ENCODE measurements around the gene SFTA2.
"Not testable (repeated sequence)": the region's sequence is repeated elsewhere in the genome, so short reads cannot be mapped to it uniquely, and the experiment has no call there.

SFTA2 gene

GRCh38 chr6:30914076-30914853 is 17.7 kb downstream of the SFTA2 start, which contains the start of gene VARS2:
VARS2 (plus strand) TSS chr6:30914238; CDS start chr6:30914837, 599 bp downstream.
- in situ Hi-C loops (cut with HindIII; ENCODE audit: low sequenced_read_pairs) = no loop called here

- in situ Hi-C loops (cut with HindIII; ENCODE audit: low sequenced_read_pairs) = no loop called here
These were observed 18.3 kb downstream of the SFTA2 start for GRCh38 chr6:30913721-30914075.

GRCh38 chr6:30912746-30913520 is 19.0 kb downstream of the SFTA2 start:
- in situ Hi-C loops (cut with HindIII; ENCODE audit: low sequenced_read_pairs) = no loop called here

- in situ Hi-C loops (cut with HindIII; ENCODE audit: low sequenced_read_pairs) = not testable (repeated sequence)
These were observed 21.5 kb downstream of the SFTA2 start for GRCh38 chr6:30910473-30910872.

- in situ Hi-C loops (cut with HindIII; ENCODE audit: low sequenced_read_pairs) = no loop called here
These were observed 23.3 kb downstream of the SFTA2 start for GRCh38 chr6:30908700-30909099.

- in situ Hi-C loops (cut with HindIII; ENCODE audit: low sequenced_read_pairs) = no loop called here
These were observed 24.0 kb downstream of the SFTA2 start, which contains the start of gene GTF2H4 for GRCh38 chr6:30907758-30908591. GTF2H4 (plus strand) TSS chr6:30908207.

GRCh38 chr6:30907290-30907757 is 24.6 kb downstream of the SFTA2 start:
- in situ Hi-C loops (cut with HindIII; ENCODE audit: low sequenced_read_pairs) = not testable (repeated sequence)

- in situ Hi-C loops (cut with HindIII; ENCODE audit: low sequenced_read_pairs) = no loop called here
These were observed 28.7 kb downstream of the SFTA2 start for GRCh38 chr6:30903236-30903635.

GRCh38 chr6:30902709-30903108 is 29.3 kb downstream of the SFTA2 start:
- in situ Hi-C loops (cut with HindIII; ENCODE audit: low sequenced_read_pairs) = no loop called here

GRCh38 chr6:30902196-30902595 is 29.8 kb downstream of the SFTA2 start:
- in situ Hi-C loops (cut with HindIII; ENCODE audit: low sequenced_read_pairs) = not testable (repeated sequence)

GRCh38 chr6:30901436-30901835 is 30.5 kb downstream of the SFTA2 start:
- in situ Hi-C loops (cut with HindIII; ENCODE audit: low sequenced_read_pairs) = no loop called here

GRCh38 chr6:30900863-30901417 is 31.0 kb downstream of the SFTA2 start:
- in situ Hi-C loops (cut with HindIII; ENCODE audit: low sequenced_read_pairs) = no loop called here

- in situ Hi-C loops (cut with HindIII; ENCODE audit: low sequenced_read_pairs) = loop anchor here (25.0 kb wide), 1 partner anchor 162 kb away; the partner anchor contains the start of genes FLOT1 and IER3
These were observed 33.1 kb downstream of the SFTA2 start for GRCh38 chr6:30898750-30899360.

- in situ Hi-C loops (cut with HindIII; ENCODE audit: low sequenced_read_pairs) = loop anchor here (25.0 kb wide), 1 partner anchor 161 kb away; the partner anchor contains the start of genes FLOT1 and IER3
These were observed 34.1 kb downstream of the SFTA2 start for GRCh38 chr6:30897882-30898281.

GRCh38 chr6:30896541-30896940 is 35.4 kb downstream of the SFTA2 start:
- in situ Hi-C loops (cut with HindIII; ENCODE audit: low sequenced_read_pairs) = loop anchor here (25.0 kb wide), 1 partner anchor 159 kb away; the partner anchor contains the start of genes FLOT1 and IER3

- in situ Hi-C loops (cut with HindIII; ENCODE audit: low sequenced_read_pairs) = loop anchor here (25.0 kb wide), 1 partner anchor 158 kb away; the partner anchor contains the start of genes FLOT1 and IER3
These were observed 36.6 kb downstream of the SFTA2 start for GRCh38 chr6:30895343-30895742.

GRCh38 chr6:30894935-30895334 is 37.0 kb downstream of the SFTA2 start:
- in situ Hi-C loops (cut with HindIII; ENCODE audit: low sequenced_read_pairs) = loop anchor here (25.0 kb wide), 1 partner anchor 158 kb away; the partner anchor contains the start of genes FLOT1 and IER3

- in situ Hi-C loops (cut with HindIII; ENCODE audit: low sequenced_read_pairs) = loop anchor here (25.0 kb wide), 1 partner anchor 157 kb away; the partner anchor contains the start of genes FLOT1 and IER3
These were observed 37.6 kb downstream of the SFTA2 start for GRCh38 chr6:30894381-30894780.

- in situ Hi-C loops (cut with HindIII; ENCODE audit: low sequenced_read_pairs) = loop anchor here (25.0 kb wide), 1 partner anchor 156 kb away; the partner anchor contains the start of genes FLOT1 and IER3
These were observed 38.3 kb downstream of the SFTA2 start for GRCh38 chr6:30893666-30894065.

Measured in DLD1 (cell line).